Measurements from ENCODE around the gene IL36G.

IL36G gene

GRCh38 chr2:113018509-113018908 is 40.7 kb downstream of the IL36G start:
- no peak for DNase-seq (ENCODE audit: low read depth)

DNA sequence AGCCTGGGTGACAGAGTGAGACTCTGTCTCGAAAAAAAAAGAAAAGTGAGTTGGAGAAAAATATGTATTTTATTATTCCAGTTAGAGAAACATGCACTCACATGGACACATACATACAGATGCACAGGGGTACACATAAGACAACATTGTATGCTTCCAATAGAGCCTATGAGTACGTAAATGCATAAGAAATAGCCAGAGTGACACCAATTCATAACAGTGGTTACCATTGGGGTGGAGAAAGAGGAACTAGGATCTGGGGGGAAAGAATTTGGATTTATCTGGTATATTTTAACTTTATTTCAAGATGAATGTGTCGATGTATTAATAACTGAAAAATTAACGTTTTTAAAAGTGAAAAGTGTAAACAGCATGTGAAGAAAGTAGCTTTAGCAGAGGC is 43.5 kb downstream of the IL36G start:
- DNase-seq (ENCODE audit: low read depth): no peak

GRCh38 chr2:113024764-113025163 is 47.0 kb downstream of the IL36G start:
- DNase-seq (ENCODE audit: low read depth): no peak

DNA sequence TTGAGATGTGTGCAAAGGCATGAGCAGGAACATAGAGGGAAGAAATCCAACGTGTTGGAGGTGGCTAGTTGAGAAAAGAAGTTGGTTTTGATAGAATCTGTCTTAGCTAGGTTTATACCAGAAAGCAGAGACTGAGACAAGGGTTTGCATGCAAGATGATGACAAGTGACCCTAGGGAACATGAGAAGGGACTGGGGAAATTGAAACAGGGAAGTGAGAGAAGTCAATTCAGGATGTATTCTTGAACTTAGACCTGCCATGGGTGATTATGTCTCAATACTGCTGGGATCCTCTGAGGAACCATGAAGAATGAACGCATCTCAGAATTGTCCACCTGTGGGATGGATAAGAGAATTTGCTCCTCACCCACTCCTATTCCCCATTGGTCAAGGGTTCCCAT is 47.9 kb downstream of the IL36G start:
- DNase-seq (ENCODE audit: low read depth): no peak

GRCh38 chr2:113027691-113028090 is 49.9 kb downstream of the IL36G start:
- DNase-seq (ENCODE audit: low read depth): no peak

DNA sequence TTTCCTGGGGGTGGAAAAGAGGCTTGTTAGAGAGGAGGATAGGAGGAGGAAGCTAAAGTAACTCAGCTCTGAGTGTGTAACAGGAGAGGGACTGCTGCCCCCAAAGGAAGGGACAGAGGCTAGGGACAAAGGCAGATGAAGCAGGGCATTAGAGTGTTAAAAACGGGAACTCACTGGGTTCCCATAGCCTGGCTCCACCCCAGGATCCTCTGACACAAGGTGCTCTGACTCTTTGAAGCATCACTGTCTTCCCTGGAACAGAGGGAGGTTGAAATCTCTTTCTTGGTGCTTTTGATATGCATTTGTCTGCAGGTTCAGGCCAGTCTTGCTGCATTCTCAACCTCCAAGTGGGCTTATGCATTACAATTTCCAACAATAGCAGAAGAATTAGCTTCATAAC is 50.3 kb downstream of the IL36G start:
- DNase-seq (ENCODE audit: low read depth): no peak

DNA sequence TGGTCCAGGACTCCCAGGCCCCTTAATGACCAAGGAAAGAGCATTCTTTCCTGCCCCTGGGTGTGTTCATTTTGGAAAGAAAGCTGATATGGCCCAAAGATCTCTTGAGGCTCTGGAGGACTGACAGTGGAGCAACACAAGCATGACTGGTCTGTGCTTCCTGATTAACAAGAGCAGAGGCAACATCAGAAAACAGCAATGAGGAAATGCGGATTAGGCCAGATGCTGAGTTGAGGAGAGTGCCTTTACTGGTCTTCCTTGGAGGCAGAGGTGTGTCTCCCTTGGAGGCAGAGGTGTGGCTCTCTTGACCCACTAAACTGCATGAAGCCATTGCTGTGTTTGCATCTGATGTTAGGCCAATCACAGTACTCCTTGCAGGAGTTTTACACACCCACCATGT is 54.9 kb downstream of the IL36G start:
- no peak for DNase-seq (ENCODE audit: low read depth)

GRCh38 chr2:113034016-113034415 is 56.2 kb downstream of the IL36G start:
- DNase-seq (ENCODE audit: low read depth): no peak

All from ELR (cell line).